CD4-positive, alpha-beta T cell treated with Interleukin-12 subunit alpha and Interleukin-12 subunit beta, for 1 hour (primary cell): Measurements from ENCODE around the gene GFPT2.

ENCODE experiments used
- DNase-seq: peaks from one replicate; pipeline ENCODE4 v3.0.0-alpha.2; 2020

GFPT2 gene

GRCh38 chr5:180271221-180271620 lies 81.9 kb downstream of the GFPT2 start:
- no peak for DNase-seq

DNA sequence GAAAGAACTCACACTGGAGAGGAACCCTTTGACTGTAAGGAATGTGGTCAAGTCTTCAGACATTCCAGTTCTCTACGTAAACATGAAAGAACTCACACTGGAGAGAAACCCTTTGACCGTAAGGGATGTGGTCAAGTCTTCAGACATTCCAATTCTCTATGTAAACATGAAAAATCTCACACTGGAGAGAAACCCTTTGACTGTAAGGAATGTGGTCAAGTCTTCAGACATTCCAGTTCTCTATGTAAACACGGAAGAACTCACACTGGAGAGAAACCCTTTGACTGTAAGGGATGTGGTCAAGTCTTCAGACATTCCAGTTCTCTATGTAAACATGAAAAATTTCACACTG lies 93.9 kb downstream of the GFPT2 start:
- DNase-seq, result no peak

- DNase-seq, result no peak
Measured at GRCh38 chr5:180253036-180253824, 99.9 kb downstream of the GFPT2 start.

- DNase-seq, result no peak
Measured at GRCh38 chr5:180251887-180252286, 101.2 kb downstream of the GFPT2 start.

DNA sequence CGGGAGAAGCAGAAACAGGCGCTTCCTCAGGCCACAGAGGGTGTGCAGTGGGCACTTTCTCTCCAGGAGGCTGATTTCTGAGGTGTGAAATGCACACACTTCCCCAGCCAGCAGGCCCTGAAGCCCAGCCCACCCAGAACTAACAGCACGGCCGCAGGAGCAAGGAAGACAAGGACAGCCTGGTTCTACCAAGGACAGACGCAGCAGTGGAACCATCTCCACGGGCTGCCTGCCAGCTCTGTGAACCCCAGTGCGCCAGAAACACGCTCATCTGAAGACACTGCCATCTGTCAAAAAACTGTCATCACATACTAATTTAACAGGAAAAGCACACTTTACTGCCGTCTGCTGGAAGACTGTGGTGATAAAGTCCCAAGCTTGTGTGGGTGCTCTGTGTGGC lies 102.0 kb downstream of the GFPT2 start:
- DNase-seq, result no peak
